Neuronal stem cell (in vitro differentiated cells): Measurements from ENCODE around the gene TFEC.
A peak's percentile ranks its signal among the peaks of the same experiment; 100 is the strongest.

Experiments used
- DNase-seq: peaks from one replicate; pipeline ENCODE4 v3.0.0-alpha.2; 2013; ENCODE audit warnings: low spot score
- H2AFZ ChIP-seq: one replicate; pipeline ENCODE4 v1.6.1; 2013; ENCODE audit warnings: mild to moderate bottlenecking, low read length, inconsistent platforms
- H2AK5ac ChIP-seq: 2 replicates; pipeline ENCODE4 v1.6.1; 2013; ENCODE audit warnings: low read depth, mild to moderate bottlenecking, inconsistent platforms, low read length, moderate library complexity, mixed read lengths
- H2BK120ac ChIP-seq: 2 replicates; pipeline ENCODE4 v1.6.1; 2013; ENCODE audit warnings: low read depth, mild to moderate bottlenecking, inconsistent platforms, low read length, moderate library complexity, mixed read lengths
- H2BK12ac ChIP-seq: one replicate; pipeline ENCODE4 v1.6.1; 2013; ENCODE audit warnings: low read length, inconsistent platforms
- H2BK15ac ChIP-seq: 2 replicates; pipeline ENCODE4 v1.6.1; 2013; ENCODE audit warnings: mild to moderate bottlenecking, low read length, inconsistent platforms, mixed read lengths
- H2BK5ac ChIP-seq: one replicate; pipeline ENCODE4 v1.6.1; 2013; ENCODE audit warnings: inconsistent platforms, mild to moderate bottlenecking, low read length, moderate library complexity
- H3K14ac ChIP-seq: one replicate; pipeline ENCODE4 v1.6.1; 2013; ENCODE audit warnings: low read length, inconsistent platforms
- H3K18ac ChIP-seq: 2 replicates; pipeline ENCODE4 v1.6.1; 2013; ENCODE audit warnings: low read length, inconsistent platforms
- H3K23ac ChIP-seq: 2 replicates; pipeline ENCODE4 v1.6.1; 2013; ENCODE audit warnings: low read depth, mild to moderate bottlenecking, mixed read lengths, low read length, inconsistent platforms; ENCODE audit not compliant: poor library complexity
- H3K27ac ChIP-seq: replicated peaks from 3 replicates; pipeline ENCODE4 v1.5.1; 2013; ENCODE audit warnings: low read length, inconsistent platforms
- H3K27me3 ChIP-seq, 3 experiments: 2 replicates each; pipeline ENCODE4 v1.6.1; 2013; ENCODE audit warnings: low read length in 3 of 3, mild to moderate bottlenecking in 2 of 3, inconsistent platforms in 1 of 3, low read depth in 1 of 3, mixed read lengths in 1 of 3, moderate library complexity in 1 of 3; ENCODE audit not compliant: control insufficient read depth in 3 of 3, insufficient read depth in 3 of 3
- H3K36me3 ChIP-seq, 2 donors: replicated peaks in 1 of 2; 2 replicates each; pipeline ENCODE4 v1.6.1; 2013; ENCODE audit warnings: low read length in 2 of 2; ENCODE audit not compliant: control insufficient read depth in 2 of 2, insufficient read depth in 2 of 2
- H3K4ac ChIP-seq: 2 replicates; pipeline ENCODE4 v1.6.1; 2013; ENCODE audit warnings: inconsistent platforms, mild to moderate bottlenecking, low read length, moderate library complexity
- H3K4me1 ChIP-seq, 2 donors: 1 replicate in 1 of 2; 2 replicates in 1 of 2; pipeline ENCODE4 v1.6.1; 2013; ENCODE audit warnings: low read length in 2 of 2, low read depth in 1 of 2; ENCODE audit not compliant: control insufficient read depth in 2 of 2, insufficient read depth in 1 of 2
- H3K4me2 ChIP-seq: one replicate; pipeline ENCODE4 v1.6.1; 2013; ENCODE audit warnings: mild to moderate bottlenecking, low read length, inconsistent platforms; ENCODE audit not compliant: insufficient read depth, poor library complexity, severe bottlenecking
- H3K4me3 ChIP-seq, 2 donors: 2 replicates each; pipeline ENCODE4 v1.5.1; 2013; ENCODE audit warnings: low read length in 2 of 2, mild to moderate bottlenecking in 2 of 2, inconsistent platforms in 1 of 2, moderate library complexity in 1 of 2
- H3K79me1 ChIP-seq: one replicate; pipeline ENCODE4 v1.6.1; 2013; ENCODE audit warnings: low read depth, mild to moderate bottlenecking, inconsistent platforms, low read length, moderate library complexity
- H3K9ac ChIP-seq: one replicate; pipeline ENCODE4 v1.6.1; 2013; ENCODE audit warnings: mild to moderate bottlenecking, low read depth, low read length, inconsistent platforms; ENCODE audit not compliant: poor library complexity
- H3K9me3 ChIP-seq, 2 donors: replicated peaks in 1 of 2; 2 replicates each; pipeline versions ENCODE3 to v1.6.1; 2013; ENCODE audit warnings: low read length in 2 of 2, mild to moderate bottlenecking in 2 of 2, inconsistent platforms in 1 of 2, low read depth in 1 of 2, mixed read lengths in 1 of 2, moderate library complexity in 1 of 2; ENCODE audit not compliant: control insufficient read depth in 2 of 2, insufficient read depth in 1 of 2
- H4K8ac ChIP-seq: one replicate; pipeline ENCODE4 v1.6.1; 2013; ENCODE audit warnings: low read depth, mild to moderate bottlenecking, inconsistent platforms, low read length, moderate library complexity
- H4K91ac ChIP-seq: one replicate; pipeline ENCODE4 v1.6.1; 2013; ENCODE audit warnings: low read length, low read depth, mild to moderate bottlenecking, inconsistent platforms; ENCODE audit not compliant: poor library complexity
- WGBS, 2 donors: extraction: QIAGEN DNeasy Blood & Tissue Kit; methylation state at CpG; one replicate each; pipeline ENCODE4 v1.1.7; 2013; ENCODE audit warnings: missing lambda C conversion rate in 2 of 2, mixed read lengths in 1 of 2; ENCODE audit not compliant: insufficient read length in 2 of 2, insufficient replicate concordance in 1 of 2; ENCODE audit errors: extremely low coverage in 2 of 2; 5-methylcytosine and 5-hydroxymethylcytosine counted together

The TFEC gene

GRCh38 chr7:115965796-115966475 is 64.6 kb downstream of the TFEC start:
- no peak overlapping the region for H3K4me3 ChIP-seq
- no peak overlapping the region for H3K27ac ChIP-seq
- H3K14ac ChIP-seq: no peak overlapping the region
- H3K79me1 ChIP-seq: no peaks in the 10 kb centered on the region
- H3K23ac ChIP-seq: no peak overlapping the region
- H2BK120ac ChIP-seq: no peak overlapping the region
- no peaks in the 10 kb centered on the region for H3K36me3 ChIP-seq
- H3K9me3 ChIP-seq: no peaks in the 10 kb centered on the region
- H4K8ac ChIP-seq: no peak overlapping the region
- H3K9ac ChIP-seq: no peak overlapping the region
- H2BK5ac ChIP-seq: no peak overlapping the region
- H3K4me1 ChIP-seq: peaks cover 0 to 10% of the 10 kb centered on the region in 2 donors
- no peak overlapping the region for H3K4me2 ChIP-seq
- H3K4ac ChIP-seq: no peak overlapping the region
- no peak for DNase-seq
- H3K18ac ChIP-seq: no peak overlapping the region
- H3K27me3 ChIP-seq: no peaks in the 10 kb centered on the region
- H2BK12ac ChIP-seq: no peak overlapping the region
- H2AFZ ChIP-seq: peak overlapping the region; percentile 12
- no peak overlapping the region for H4K91ac ChIP-seq
- no peak overlapping the region for H2BK15ac ChIP-seq
- no peak overlapping the region for H2AK5ac ChIP-seq
- WGBS, 2 donors: no CpG with 5 or more reads among the region's 5 CpGs

- Histone ChIP-seq H3K36me3 (no peaks in the 10 kb centered on the region), H2BK15ac (no peak overlapping the region), H3K9me3 (peaks cover 0 to 2% of the 10 kb centered on the region in 2 donors), H2BK120ac (no peak overlapping the region), H3K27me3 (no peaks in the 10 kb centered on the region), H3K4ac (no peak overlapping the region), H3K4me1 (peaks cover 0 to 10% of the 10 kb centered on the region in 2 donors), H3K27ac (no peak overlapping the region), H3K9ac (no peak overlapping the region), H2AFZ (no peak overlapping the region), H2AK5ac (no peak overlapping the region), H3K4me2 (no peak overlapping the region), H3K4me3 (no peak overlapping the region), H3K18ac (no peak overlapping the region), H2BK5ac (no peak overlapping the region), H3K79me1 (no peaks in the 10 kb centered on the region), H4K8ac (no peak overlapping the region), H3K14ac (no peak overlapping the region), H2BK12ac (no peak overlapping the region), H3K23ac (no peak overlapping the region), H4K91ac (no peak overlapping the region)
- no peak for DNase-seq
- no CpG with 5 or more reads among the region's 1 CpG for WGBS, 2 donors
Observed at GRCh38 chr7:115965236-115965635, 65.3 kb downstream of the TFEC start.

GRCh38 chr7:115964799-115965198 is 65.8 kb downstream of the TFEC start:
- no CpG with 5 or more reads among the region's 1 CpG for WGBS, 2 donors
- Histone ChIP-seq H3K4me3 (no peak overlapping the region), H4K8ac (no peak overlapping the region)

GRCh38 chr7:115962340-115962739 is 68.2 kb downstream of the TFEC start:
- Histone ChIP-seq H3K23ac (no peak overlapping the region), H2BK120ac (no peak overlapping the region), H3K36me3 (no peaks in the 10 kb centered on the region), H2AK5ac (no peak overlapping the region), H3K9ac (no peak overlapping the region), H2BK15ac (no peak overlapping the region), H3K9me3 (peaks cover 0 to 8% of the 10 kb centered on the region in 2 donors), H4K91ac (no peak overlapping the region), H2BK12ac (no peak overlapping the region), H2BK5ac (no peak overlapping the region), H3K18ac (no peak overlapping the region), H3K4me1 (peaks cover 2 to 7% of the 10 kb centered on the region in 2 donors), H3K27me3 (no peaks in the 10 kb centered on the region), H3K4ac (no peak overlapping the region), H4K8ac (no peak overlapping the region), H3K27ac (no peak overlapping the region), H3K79me1 (no peaks in the 10 kb centered on the region), H3K14ac (no peak overlapping the region), H2AFZ (peak overlapping the region; percentile 16), H3K4me3 (no peak overlapping the region), H3K4me2 (no peak overlapping the region)
- DNase-seq: no peak

More at GRCh38 chr7:115964799-115965198, 65.8 kb downstream of the TFEC start:
- Histone ChIP-seq H3K9ac (no peak overlapping the region), H3K27me3 (no peaks in the 10 kb centered on the region), H4K91ac (no peak overlapping the region), H3K4ac (no peak overlapping the region), H3K4me2 (no peak overlapping the region), H3K79me1 (no peaks in the 10 kb centered on the region), H3K14ac (no peak overlapping the region), H3K36me3 (no peaks in the 10 kb centered on the region), H2BK5ac (no peak overlapping the region), H3K18ac (no peak overlapping the region), H2BK15ac (no peak overlapping the region), H3K23ac (no peak overlapping the region), H3K27ac (no peak overlapping the region), H3K4me1 (peaks cover 0 to 10% of the 10 kb centered on the region in 2 donors), H2AFZ (no peak overlapping the region), H3K9me3 (peaks cover 0 to 5% of the 10 kb centered on the region in 2 donors), H2BK12ac (no peak overlapping the region), H2BK120ac (no peak overlapping the region), H2AK5ac (no peak overlapping the region)
- DNase-seq: no peak
